Measurements from ENCODE around the gene NIBAN1.
"Not testable (repeated sequence)": the region's sequence is repeated elsewhere in the genome, so short reads cannot be mapped to it uniquely, and the experiment has no call there.

NIBAN1 gene

GRCh38 chr1:184972315-184973055, 1.8 kb downstream of the NIBAN1 start:
- no peak for DNase-seq

- no peak for DNase-seq
These were observed 2.6 kb downstream of the NIBAN1 start for GRCh38 chr1:184971522-184972265.

GRCh38 chr1:184970691-184971161, 3.6 kb downstream of the NIBAN1 start:
- no peak for DNase-seq

- DNase-seq: no peak
These were observed 7.3 kb downstream of the NIBAN1 start for GRCh38 chr1:184966989-184967388.

GRCh38 chr1:184965944-184966860, 8.1 kb downstream of the NIBAN1 start:
- no peak for DNase-seq

GRCh38 chr1:184965439-184965838, 8.9 kb downstream of the NIBAN1 start:
- no peak for DNase-seq

GRCh38 chr1:184959626-184960025, 14.7 kb downstream of the NIBAN1 start:
- DNase-seq: no peak

- no peak for DNase-seq
These were observed 15.6 kb downstream of the NIBAN1 start for GRCh38 chr1:184958554-184959353.

- not testable (repeated sequence) for DNase-seq
These were observed 16.4 kb downstream of the NIBAN1 start for GRCh38 chr1:184957901-184958300.

- DNase-seq: no peak
These were observed 17.2 kb downstream of the NIBAN1 start for GRCh38 chr1:184956999-184957700.

- DNase-seq: no peak
These were observed 19.9 kb downstream of the NIBAN1 start for GRCh38 chr1:184954232-184954995.

GRCh38 chr1:184953600-184954219, 20.6 kb downstream of the NIBAN1 start:
- no peak for DNase-seq

GRCh38 chr1:184952428-184952827, 21.9 kb downstream of the NIBAN1 start:
- DNase-seq: no peak

- DNase-seq: no peak
These were observed 22.5 kb downstream of the NIBAN1 start for GRCh38 chr1:184951788-184952187.

- DNase-seq: no peak
These were observed 23.4 kb downstream of the NIBAN1 start for GRCh38 chr1:184950906-184951305.

GRCh38 chr1:184950227-184950626, 24.1 kb downstream of the NIBAN1 start:
- DNase-seq: no peak

GRCh38 chr1:184947497-184948256, 26.6 kb downstream of the NIBAN1 start:
- no peak for DNase-seq

- DNase-seq: no peak
These were observed 28.5 kb downstream of the NIBAN1 start for GRCh38 chr1:184945678-184946412.

GRCh38 chr1:184945029-184945428, 29.3 kb downstream of the NIBAN1 start:
- no peak for DNase-seq

Data from activated CD4-positive, alpha-beta T cell treated with anti-CD3 and anti-CD28 coated beads for 48 hours (primary cell).